Fibroblast of mammary gland (primary cell): ENCODE results near the gene RBMS3.

Experiments used
- DNase-seq: peaks from one replicate; pipeline ENCODE4 v3.0.0-alpha.2; 2010; ENCODE audit warnings: low read depth
- H3K4me3 ChIP-seq: 2 replicates; pipeline ENCODE4 v1.5.1; 2011; ENCODE audit warnings: low read depth, mild to moderate bottlenecking, low read length, moderate library complexity; ENCODE audit not compliant: control insufficient read depth
- CTCF ChIP-seq: conservative IDR thresholded peaks from 2 replicates; pipeline ENCODE4 v1.5.1; 2011; ENCODE audit warnings: low read depth, low read length, inconsistent platforms; ENCODE audit not compliant: control insufficient read depth, insufficient read depth

RBMS3 gene

GRCh38 chr3:29644956-29645636, 364.2 kb downstream of the RBMS3 start:
- TF ChIP-seq CTCF: no peak
- no peak overlapping the region for H3K4me3 ChIP-seq
- DNase-seq: peak; percentile 17

GRCh38 chr3:29646043-29646442, 365.2 kb downstream of the RBMS3 start:
- TF ChIP-seq CTCF: no peak
- no peak for DNase-seq
- no peak overlapping the region for H3K4me3 ChIP-seq

DNA sequence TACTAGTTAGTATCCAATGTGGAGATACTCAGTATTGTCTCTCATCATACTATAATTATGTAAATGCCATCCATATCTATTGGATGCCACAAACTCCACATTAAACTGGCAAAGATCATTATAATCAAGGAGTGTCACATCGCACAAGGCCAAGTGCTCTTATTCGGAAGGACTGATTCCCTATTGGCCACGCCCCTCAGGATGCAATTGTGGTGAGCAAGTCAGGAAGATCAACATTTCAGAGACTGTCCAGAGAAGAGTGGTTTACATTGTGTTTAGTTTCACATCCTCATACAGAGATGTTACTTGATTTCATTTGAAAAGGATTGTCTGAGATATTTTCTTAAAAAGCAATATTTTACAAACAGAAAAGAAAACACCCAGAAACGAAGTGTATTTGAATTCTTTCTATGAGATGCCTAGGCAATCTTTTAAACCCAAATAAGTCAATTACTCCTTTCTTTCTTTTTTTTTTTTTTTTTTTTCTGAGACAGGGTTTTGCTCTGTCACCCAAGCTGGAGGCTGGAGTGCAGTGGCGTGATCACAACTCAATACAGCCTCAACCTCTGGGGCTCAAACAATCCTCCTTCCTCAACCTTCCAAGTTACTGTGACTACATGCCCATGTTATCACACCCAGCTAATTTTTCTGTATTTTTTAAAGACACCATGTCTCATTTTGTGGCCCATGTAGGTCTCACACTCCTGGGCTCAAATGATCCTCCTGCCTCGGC, 369.1 kb downstream of the RBMS3 start:
- H3K4me3 ChIP-seq: no peak overlapping the region
- peak; percentile 34 for DNase-seq
- TF ChIP-seq CTCF: no peak

DNA sequence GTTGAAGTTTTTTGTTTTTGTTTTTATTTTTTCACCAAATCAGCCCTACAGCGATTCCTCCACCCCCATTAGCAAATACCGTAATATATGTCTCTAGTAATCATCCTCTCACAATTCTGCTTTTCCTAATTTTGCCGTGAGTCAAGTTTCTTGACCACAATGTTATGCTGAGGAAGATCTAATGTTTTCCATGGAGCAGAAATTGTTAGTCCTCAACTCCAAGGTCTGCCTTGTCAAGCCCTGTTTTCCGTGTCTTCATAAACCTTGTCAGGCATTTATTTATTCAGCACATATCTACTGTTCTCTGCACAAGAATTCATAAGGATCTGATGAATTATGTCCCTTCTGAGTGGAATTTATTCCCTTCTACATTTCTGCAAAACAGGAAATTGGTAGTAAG, 372.8 kb downstream of the RBMS3 start:
- no peak for TF ChIP-seq CTCF
- DNase-seq: no peak
- H3K4me3 ChIP-seq: no peak overlapping the region

- no peak overlapping the region for H3K4me3 ChIP-seq
- DNase-seq: no peak
- no peak for TF ChIP-seq CTCF
Observed at GRCh38 chr3:29655015-29655747, 374.3 kb downstream of the RBMS3 start.

DNA sequence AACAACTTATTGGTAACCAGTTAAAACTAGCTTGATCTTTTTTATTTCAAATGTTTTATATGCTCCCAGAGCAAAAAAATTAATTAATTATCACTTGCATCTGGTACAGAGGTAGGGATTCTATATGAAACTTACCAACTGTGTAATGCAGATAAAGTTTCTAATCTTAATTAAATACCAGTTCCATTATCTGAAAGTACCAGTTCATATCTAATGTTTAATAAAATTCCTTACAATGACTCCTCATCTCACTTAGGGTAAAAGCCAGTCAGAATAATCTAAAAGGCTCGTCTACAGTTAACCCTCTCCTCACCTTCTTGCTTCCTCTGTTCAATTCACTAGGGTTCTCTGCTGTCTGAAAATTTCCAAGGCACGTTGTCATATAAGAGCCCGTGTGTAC, 384.8 kb downstream of the RBMS3 start:
- no peak overlapping the region for H3K4me3 ChIP-seq
- TF ChIP-seq CTCF: no peak
- no peak for DNase-seq
